GM12878 (cell line): ENCODE results near the gene RAB7B. TPM values are rescaled to one million over a fixed set of nuclear protein-coding genes. Genes with fewer than 3 reads are reported as not detected.

Experiments used
- ATAC-seq: fragments of 200-7000 bp; cut with Tn5 transposase; 3 replicates; pipeline ENCODE4 v1.9.1; 2020; ENCODE audit warnings: mild to moderate bottlenecking, moderate library complexity
- BruUV-seq: library from RNA; stranded (reverse); fragments of 400-500 nt; replicated peaks from 2 replicates; lab custom pipeline; 2021; lab: Mats Ljungman, UMichigan
- CTCF ChIA-PET: fragments of 300-600 bp; sonication (Branson Sonifier 250); formaldehyde crosslinking; extraction: SDS; loops from one replicate; lab custom pipeline; 2021; ENCODE audit warnings: inconsistent platforms; lab: Yijun Ruan, JAX
- POLR2A ChIA-PET: fragments of 350-600 bp; formaldehyde crosslinking; extraction: SDS; loops from one replicate; lab custom pipeline; 2021; ENCODE audit warnings: inconsistent platforms; lab: Charles Lee
- RAD21 ChIA-PET: fragments of 300-600 bp; sonication (Branson Sonifier 250); formaldehyde crosslinking; loops from one replicate; lab custom pipeline; 2023; ENCODE audit warnings: antibody characterized with exemption; ENCODE audit not compliant: unreplicated experiment; lab: Charles Lee
- SMC1A ChIA-PET: fragments of 300-600 bp; sonication (Branson Sonifier 250); formaldehyde crosslinking; loops from one replicate; lab custom pipeline; 2023; ENCODE audit not compliant: unreplicated experiment, uncharacterized antibody; lab: Charles Lee
- DNase-seq: peaks from one replicate; pipeline ENCODE4 v3.0.0-alpha.2; 2011; ENCODE audit warnings: low read depth, low spot score
- FAIRE-seq: peaks from 3 replicates; lab custom pipeline; 2011; peaks lifted over from hg19 to GRCh38; lab: Jason Lieb, UNC
- H2AFZ ChIP-seq: 2 replicates; pipeline ENCODE4 v1.6.0; 2011; ENCODE audit warnings: low read depth, low read length, control low read depth; ENCODE audit not compliant: control insufficient read depth
- H3K27ac ChIP-seq: 2 replicates; pipeline ENCODE4 v1.5.1; 2011; ENCODE audit warnings: control low read depth; ENCODE audit not compliant: control insufficient read depth, insufficient read depth
- H3K27me3 ChIP-seq, 2 experiments: replicated peaks in 1 of 2; 2 replicates each; pipeline versions ENCODE4 v1.6.0 to v1.6.1; 2011; ENCODE audit warnings: low read length in 1 of 2; ENCODE audit not compliant: control insufficient read depth in 2 of 2, insufficient read depth in 2 of 2
- H3K36me3 ChIP-seq, 2 experiments: 2 replicates each; pipeline ENCODE4 v1.5.1; 2011; ENCODE audit warnings: low read length in 1 of 2; ENCODE audit not compliant: control insufficient read depth in 2 of 2, insufficient read depth in 2 of 2
- H3K4me1 ChIP-seq: 2 replicates; pipeline ENCODE4 v1.6.1; 2011; ENCODE audit warnings: mild to moderate bottlenecking, low read length, moderate library complexity, mixed read lengths; ENCODE audit not compliant: control insufficient read depth, insufficient read depth
- H3K4me2 ChIP-seq: 2 replicates; pipeline ENCODE4 v1.6.0; 2011; ENCODE audit warnings: control low read depth; ENCODE audit not compliant: control insufficient read depth, insufficient read depth
- H3K4me3 ChIP-seq: fragments of 200-600 bp; sonication (generic); 2 replicates; pipeline ENCODE4 v1.5.1; 2016
- H3K79me2 ChIP-seq: 2 replicates; pipeline ENCODE4 v1.6.0; 2011; ENCODE audit warnings: low read length; ENCODE audit not compliant: control insufficient read depth, insufficient read depth
- H3K9ac ChIP-seq: 2 replicates; pipeline ENCODE4 v1.8.0; 2011; ENCODE audit warnings: low read length, control low read depth, mixed read lengths; ENCODE audit not compliant: control insufficient read depth, insufficient read depth
- H3K9me3 ChIP-seq: replicated peaks from 3 replicates; pipeline ENCODE4 v1.5.1; 2011; ENCODE audit warnings: mild to moderate bottlenecking, low read length; ENCODE audit not compliant: control insufficient read depth, insufficient read depth
- H4K20me1 ChIP-seq: 2 replicates; pipeline ENCODE4 v1.6.0; 2011; ENCODE audit not compliant: control insufficient read depth, insufficient read depth
- EP300 ChIP-seq, 2 experiments: fragments of 150-350 bp in 1 of 2; IDR thresholded peaks; 2 replicates each; pipeline ENCODE4 v1.6.1; 2011 to 2012; ENCODE audit warnings: low read depth in 2 of 2, low read length in 2 of 2, borderline replicate concordance in 1 of 2, improper control_type of control experiment in 1 of 2, inconsistent platforms in 1 of 2; ENCODE audit not compliant: control insufficient read depth in 1 of 2
- FOS ChIP-seq: IDR thresholded peaks from 3 replicates; pipeline ENCODE4 v1.6.1; 2011; ENCODE audit warnings: borderline replicate concordance; ENCODE audit not compliant: insufficient read length; ENCODE audit errors: extremely low read depth
- MEF2A ChIP-seq: IDR thresholded peaks from 2 replicates; pipeline ENCODE4 v1.6.1; 2011; ENCODE audit warnings: low read depth, mild to moderate bottlenecking, low read length, moderate library complexity; ENCODE audit not compliant: insufficient read depth
- RAD51 ChIP-seq: fragments of 450-650 bp; IDR thresholded peaks from 2 replicates; pipeline ENCODE4 v1.6.1; 2016; ENCODE audit warnings: moderate library complexity, mild to moderate bottlenecking, inconsistent platforms
- SRF ChIP-seq, 2 experiments: IDR thresholded peaks; 2 replicates each; pipeline ENCODE4 v1.6.1; 2011; ENCODE audit warnings: low read depth in 2 of 2, low read length in 2 of 2, mild to moderate bottlenecking in 1 of 2, moderate library complexity in 1 of 2
- SUPT20H ChIP-seq: IDR thresholded peaks from 2 replicates; pipeline ENCODE4 v1.6.1; 2011; ENCODE audit warnings: low read depth, mild to moderate bottlenecking, low read length, moderate library complexity, borderline replicate concordance; ENCODE audit not compliant: control insufficient read depth
- ZNF384 ChIP-seq: IDR thresholded peaks from 2 replicates; pipeline ENCODE4 v1.6.1; 2012; ENCODE audit warnings: low read depth, mild to moderate bottlenecking, low read length, improper control_type of control experiment, borderline replicate concordance
- WGBS: methylation state at CpG from one replicate; pipeline ENCODE4 v1.1.6; 2016; ENCODE audit warnings: low lambda C conversion rate; ENCODE audit not compliant: insufficient replicate concordance, insufficient coverage; ENCODE audit errors: missing lambda C conversion rate; 5-methylcytosine and 5-hydroxymethylcytosine counted together
- in situ Hi-C: fragments of 300-500 bp; cut with MboI; formaldehyde crosslinking; loops from 9 replicates; pipeline ENCODE4 v1.14.3; 2018; ENCODE audit warnings: mixed read lengths
- intact Hi-C: fragments of 100-400 bp; cut with micrococcal nuclease; formaldehyde crosslinking; loops from one replicate; pipeline ENCODE4 v1.14.2; 2022; ENCODE audit not compliant: unreplicated experiment
- polyA plus RNA-seq, 11 experiments: library from polyadenylated mRNA; depleted of rRNA in 4 of 11; unstranded in 6 of 11; stranded (reverse) in 5 of 11; fragments of >200 nt; fragmentation: Nextera tagmentation in 4 of 11; fragmentation: Illumina TruSeq in 1 of 11; extraction: Ambion mirVana in 4 of 11; extraction: Trizol in 1 of 11; gene quantifications; 1 replicate in 1 of 11; 2 replicates in 10 of 11; pipeline versions ENCODE4 v1.2.1 to v1.2.3, GENCODE V29; 2011 to 2016; ENCODE audit warnings: inconsistent platforms in 2 of 11, missing spikeins in 2 of 11, low read depth in 1 of 11
- total RNA-seq, 4 experiments: library from RNA; depleted of rRNA in 3 of 4; stranded (reverse); fragments of >200 nt in 3 of 4; fragmentation: Illumina TruSeq in 1 of 4; extraction: Trizol in 1 of 4; gene quantifications; 2 replicates each; pipeline versions ENCODE4 v1.2.1 to v1.2.3, GENCODE V29; 2013 to 2021
- TF ChIP-seq, protein P1 (sequence below): fragments of 450-650 bp; IDR thresholded peaks from 2 replicates; pipeline ENCODE4 v1.6.1; 2017; ENCODE audit warnings: mild to moderate bottlenecking, moderate library complexity
- TF ChIP-seq, protein P2 (sequence below): fragments of 450-650 bp; IDR thresholded peaks from 2 replicates; pipeline ENCODE4 v1.6.1; 2018; ENCODE audit warnings: mild to moderate bottlenecking, low read depth, moderate library complexity; ENCODE audit not compliant: partially characterized antibody
- TF ChIP-seq, protein P3 (sequence below): IDR thresholded peaks from 2 replicates; pipeline ENCODE4 v1.6.1; 2012; ENCODE audit warnings: low read depth, low read length, improper control_type of control experiment
- TF ChIP-seq, protein P4 (sequence below), 3 experiments: IDR thresholded peaks in 2 of 3; conservative IDR thresholded peaks in 1 of 3; 2 replicates each; pipeline ENCODE4 v1.5.1; 2011; ENCODE audit warnings: low read depth in 3 of 3, low read length in 3 of 3, mild to moderate bottlenecking in 3 of 3, control low read depth in 2 of 3, moderate library complexity in 2 of 3, inconsistent platforms in 1 of 3, mixed read lengths in 1 of 3; ENCODE audit not compliant: control insufficient read depth in 2 of 3, insufficient read depth in 1 of 3; ENCODE audit errors: extremely low read depth in 1 of 3

RAB7B gene
- total and polyA plus RNA-seq, 10 of the 15 experiments (the other 5 are each of a cell fraction or from before 2014, with no cell fraction given): 0.09 TPM; not detected in 9

DNA sequence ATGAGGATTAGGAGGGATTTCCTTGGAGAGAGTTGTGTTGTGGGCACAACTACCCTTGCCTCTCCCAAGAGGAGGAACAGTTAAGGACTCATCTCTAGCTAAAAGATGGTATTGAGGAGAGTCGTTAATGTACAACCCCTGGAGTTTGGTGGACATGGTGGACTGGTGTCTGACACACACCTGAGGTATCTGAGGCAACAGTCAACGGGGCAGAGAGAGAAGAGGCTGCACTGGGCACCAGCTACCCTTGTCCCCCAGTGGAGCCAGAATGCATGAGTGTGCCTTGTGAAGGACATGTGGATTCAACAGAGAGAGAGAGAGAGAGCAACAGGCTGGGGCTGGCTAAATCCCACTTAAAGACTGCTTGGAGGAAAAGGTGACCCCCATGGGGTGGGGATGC, 13.0 kb downstream of the RAB7B start:
- no peak overlapping the region for H2AFZ ChIP-seq
- intact Hi-C loops (no loop called here), in situ Hi-C loops (no loop called here)
- H3K9ac ChIP-seq: no peak overlapping the region
- SMC1A ChIA-PET: interaction anchor here (0.9 to 1.2 kb wide), 2 partner anchors 13 to 39 kb away, joined by 3 read pairs; no protein-coding TSS in a partner anchor
- CTCF ChIA-PET: interaction anchor here (1.0 to 1.6 kb wide), 4 partner anchors 10 to 116 kb away, joined by 3 to 5 read pairs (median 4); no protein-coding TSS in a partner anchor
- H3K4me2 ChIP-seq: no peak overlapping the region
- RAD21 ChIA-PET: interaction anchor here (0.5 to 1.0 kb wide), 2 partner anchors 33 to 116 kb away, joined by 3 to 7 read pairs; no protein-coding TSS in a partner anchor
- no peaks in the 10 kb centered on the region for H4K20me1 ChIP-seq
- H3K9me3 ChIP-seq: no peaks in the 10 kb centered on the region
- BruUV-seq: no TSS peak
- H3K79me2 ChIP-seq: no peaks in the 10 kb centered on the region
- H3K4me3 ChIP-seq: no peak overlapping the region
- POLR2A ChIA-PET: interaction anchor here (0.5 kb wide), 1 partner anchor 46 kb away, joined by 3 read pairs; no protein-coding TSS in a partner anchor
- whole genome bisulfite sequencing: 20% methylated on average over 2 of the region's 2 CpGs
- FAIRE-seq: no peak
- no peak for DNase-seq
- peaks cover 4 to 6% of the 10 kb centered on the region in 2 experiments for H3K27me3 ChIP-seq
- H3K36me3 ChIP-seq: no peaks in the 10 kb centered on the region
- ATAC-seq: no peak
- no peaks in the 10 kb centered on the region for H3K4me1 ChIP-seq
- H3K27ac ChIP-seq: no peak overlapping the region
- TF ChIP-seq, protein P1, sequence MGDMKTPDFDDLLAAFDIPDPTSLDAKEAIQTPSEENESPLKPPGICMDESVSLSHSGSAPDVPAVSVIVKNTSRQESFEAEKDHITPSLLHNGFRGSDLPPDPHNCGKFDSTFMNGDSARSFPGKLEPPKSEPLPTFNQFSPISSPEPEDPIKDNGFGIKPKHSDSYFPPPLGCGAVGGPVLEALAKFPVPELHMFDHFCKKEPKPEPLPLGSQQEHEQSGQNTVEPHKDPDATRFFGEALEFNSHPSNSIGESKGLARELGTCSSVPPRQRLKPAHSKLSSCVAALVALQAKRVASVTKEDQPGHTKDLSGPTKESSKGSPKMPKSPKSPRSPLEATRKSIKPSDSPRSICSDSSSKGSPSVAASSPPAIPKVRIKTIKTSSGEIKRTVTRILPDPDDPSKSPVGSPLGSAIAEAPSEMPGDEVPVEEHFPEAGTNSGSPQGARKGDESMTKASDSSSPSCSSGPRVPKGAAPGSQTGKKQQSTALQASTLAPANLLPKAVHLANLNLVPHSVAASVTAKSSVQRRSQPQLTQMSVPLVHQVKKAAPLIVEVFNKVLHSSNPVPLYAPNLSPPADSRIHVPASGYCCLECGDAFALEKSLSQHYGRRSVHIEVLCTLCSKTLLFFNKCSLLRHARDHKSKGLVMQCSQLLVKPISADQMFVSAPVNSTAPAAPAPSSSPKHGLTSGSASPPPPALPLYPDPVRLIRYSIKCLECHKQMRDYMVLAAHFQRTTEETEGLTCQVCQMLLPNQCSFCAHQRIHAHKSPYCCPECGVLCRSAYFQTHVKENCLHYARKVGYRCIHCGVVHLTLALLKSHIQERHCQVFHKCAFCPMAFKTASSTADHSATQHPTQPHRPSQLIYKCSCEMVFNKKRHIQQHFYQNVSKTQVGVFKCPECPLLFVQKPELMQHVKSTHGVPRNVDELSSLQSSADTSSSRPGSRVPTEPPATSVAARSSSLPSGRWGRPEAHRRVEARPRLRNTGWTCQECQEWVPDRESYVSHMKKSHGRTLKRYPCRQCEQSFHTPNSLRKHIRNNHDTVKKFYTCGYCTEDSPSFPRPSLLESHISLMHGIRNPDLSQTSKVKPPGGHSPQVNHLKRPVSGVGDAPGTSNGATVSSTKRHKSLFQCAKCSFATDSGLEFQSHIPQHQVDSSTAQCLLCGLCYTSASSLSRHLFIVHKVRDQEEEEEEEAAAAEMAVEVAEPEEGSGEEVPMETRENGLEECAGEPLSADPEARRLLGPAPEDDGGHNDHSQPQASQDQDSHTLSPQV: no peak
- no peak for TF ChIP-seq EP300 (IDR thresholded peaks at IDR 0.05; ENCODE audit: borderline replicate concordance in 1 of 2, control insufficient read depth in 1 of 2, low read depth in 2 of 2, low read length in 2 of 2)
- TF ChIP-seq RAD51: no peak
- no peak for TF ChIP-seq SUPT20H
- TF ChIP-seq FOS: no peak
- TF ChIP-seq, protein P2, sequence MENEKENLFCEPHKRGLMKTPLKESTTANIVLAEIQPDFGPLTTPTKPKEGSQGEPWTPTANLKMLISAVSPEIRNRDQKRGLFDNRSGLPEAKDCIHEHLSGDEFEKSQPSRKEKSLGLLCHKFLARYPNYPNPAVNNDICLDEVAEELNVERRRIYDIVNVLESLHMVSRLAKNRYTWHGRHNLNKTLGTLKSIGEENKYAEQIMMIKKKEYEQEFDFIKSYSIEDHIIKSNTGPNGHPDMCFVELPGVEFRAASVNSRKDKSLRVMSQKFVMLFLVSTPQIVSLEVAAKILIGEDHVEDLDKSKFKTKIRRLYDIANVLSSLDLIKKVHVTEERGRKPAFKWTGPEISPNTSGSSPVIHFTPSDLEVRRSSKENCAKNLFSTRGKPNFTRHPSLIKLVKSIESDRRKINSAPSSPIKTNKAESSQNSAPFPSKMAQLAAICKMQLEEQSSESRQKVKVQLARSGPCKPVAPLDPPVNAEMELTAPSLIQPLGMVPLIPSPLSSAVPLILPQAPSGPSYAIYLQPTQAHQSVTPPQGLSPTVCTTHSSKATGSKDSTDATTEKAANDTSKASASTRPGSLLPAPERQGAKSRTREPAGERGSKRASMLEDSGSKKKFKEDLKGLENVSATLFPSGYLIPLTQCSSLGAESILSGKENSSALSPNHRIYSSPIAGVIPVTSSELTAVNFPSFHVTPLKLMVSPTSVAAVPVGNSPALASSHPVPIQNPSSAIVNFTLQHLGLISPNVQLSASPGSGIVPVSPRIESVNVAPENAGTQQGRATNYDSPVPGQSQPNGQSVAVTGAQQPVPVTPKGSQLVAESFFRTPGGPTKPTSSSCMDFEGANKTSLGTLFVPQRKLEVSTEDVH: no peak
- TF ChIP-seq ZNF384: no peak
- TF ChIP-seq MEF2A: no peak
- no peak for TF ChIP-seq SRF (IDR thresholded peaks at IDR 0.05; ENCODE audit: low read depth in 2 of 2, low read length in 2 of 2)
- TF ChIP-seq, protein P3, sequence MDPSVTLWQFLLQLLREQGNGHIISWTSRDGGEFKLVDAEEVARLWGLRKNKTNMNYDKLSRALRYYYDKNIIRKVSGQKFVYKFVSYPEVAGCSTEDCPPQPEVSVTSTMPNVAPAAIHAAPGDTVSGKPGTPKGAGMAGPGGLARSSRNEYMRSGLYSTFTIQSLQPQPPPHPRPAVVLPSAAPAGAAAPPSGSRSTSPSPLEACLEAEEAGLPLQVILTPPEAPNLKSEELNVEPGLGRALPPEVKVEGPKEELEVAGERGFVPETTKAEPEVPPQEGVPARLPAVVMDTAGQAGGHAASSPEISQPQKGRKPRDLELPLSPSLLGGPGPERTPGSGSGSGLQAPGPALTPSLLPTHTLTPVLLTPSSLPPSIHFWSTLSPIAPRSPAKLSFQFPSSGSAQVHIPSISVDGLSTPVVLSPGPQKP: no peak
- TF ChIP-seq, protein P4, sequence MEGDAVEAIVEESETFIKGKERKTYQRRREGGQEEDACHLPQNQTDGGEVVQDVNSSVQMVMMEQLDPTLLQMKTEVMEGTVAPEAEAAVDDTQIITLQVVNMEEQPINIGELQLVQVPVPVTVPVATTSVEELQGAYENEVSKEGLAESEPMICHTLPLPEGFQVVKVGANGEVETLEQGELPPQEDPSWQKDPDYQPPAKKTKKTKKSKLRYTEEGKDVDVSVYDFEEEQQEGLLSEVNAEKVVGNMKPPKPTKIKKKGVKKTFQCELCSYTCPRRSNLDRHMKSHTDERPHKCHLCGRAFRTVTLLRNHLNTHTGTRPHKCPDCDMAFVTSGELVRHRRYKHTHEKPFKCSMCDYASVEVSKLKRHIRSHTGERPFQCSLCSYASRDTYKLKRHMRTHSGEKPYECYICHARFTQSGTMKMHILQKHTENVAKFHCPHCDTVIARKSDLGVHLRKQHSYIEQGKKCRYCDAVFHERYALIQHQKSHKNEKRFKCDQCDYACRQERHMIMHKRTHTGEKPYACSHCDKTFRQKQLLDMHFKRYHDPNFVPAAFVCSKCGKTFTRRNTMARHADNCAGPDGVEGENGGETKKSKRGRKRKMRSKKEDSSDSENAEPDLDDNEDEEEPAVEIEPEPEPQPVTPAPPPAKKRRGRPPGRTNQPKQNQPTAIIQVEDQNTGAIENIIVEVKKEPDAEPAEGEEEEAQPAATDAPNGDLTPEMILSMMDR (IDR thresholded peaks at IDR 0.05 in 2 of 3, conservative IDR thresholded peaks at IDR 0.05 in 1 of 3; ENCODE audit: control insufficient read depth in 2 of 3, extremely low read depth in 1 of 3, insufficient read depth in 1 of 3, low read depth in 3 of 3, low read length in 3 of 3): no peak
